GM18951 (cell line): Measurements from ENCODE around the gene B3GLCT.

Experiments used
- POLR2A ChIP-seq: IDR thresholded peaks from 4 replicates; pipeline ENCODE4 v1.6.1; 2011; ENCODE audit warnings: mild to moderate bottlenecking; ENCODE audit not compliant: insufficient read length, insufficient read depth; ENCODE audit errors: extremely low read depth
- in situ Hi-C: fragments of 300-500 bp; cut with MboI; formaldehyde crosslinking; loops from one replicate; pipeline ENCODE4 v1.12.0; 2022; ENCODE audit warnings: low sequenced_read_pairs, mixed read lengths, inconsistent platforms; ENCODE audit not compliant: unreplicated experiment

The B3GLCT gene

GRCh38 chr13:31286930-31287329, 87.2 kb downstream of the B3GLCT start:
- in situ Hi-C loops, result no loop called here
- no peak for TF ChIP-seq POLR2A

GRCh38 chr13:31301119-31301518, 101.3 kb downstream of the B3GLCT start:
- no peak for TF ChIP-seq POLR2A
- in situ Hi-C loops, result no loop called here

GRCh38 chr13:31310356-31310755, 110.6 kb downstream of the B3GLCT start:
- TF ChIP-seq POLR2A, result no peak
- in situ Hi-C loops, result no loop called here

GRCh38 chr13:31310786-31311185, 111.0 kb downstream of the B3GLCT start:
- no peak for TF ChIP-seq POLR2A
- in situ Hi-C loops, result no loop called here

GRCh38 chr13:31311921-31312320, 112.1 kb downstream of the B3GLCT start:
- in situ Hi-C loops, result no loop called here

GRCh38 chr13:31314961-31315360, 115.2 kb downstream of the B3GLCT start:
- no peak for TF ChIP-seq POLR2A
- in situ Hi-C loops, result no loop called here

More at GRCh38 chr13:31311921-31312320, 112.1 kb downstream of the B3GLCT start:
- TF ChIP-seq POLR2A, result no peak

GRCh38 chr13:31320946-31321345, 121.2 kb downstream of the B3GLCT start:
- TF ChIP-seq POLR2A, result no peak
- in situ Hi-C loops, result no loop called here

- in situ Hi-C loops, result no loop called here
- no peak for TF ChIP-seq POLR2A
These were observed 121.7 kb downstream of the B3GLCT start for GRCh38 chr13:31321457-31321856.

GRCh38 chr13:31322026-31322425, 122.3 kb downstream of the B3GLCT start:
- in situ Hi-C loops, result no loop called here
- TF ChIP-seq POLR2A, result no peak

- TF ChIP-seq POLR2A, result no peak
- in situ Hi-C loops, result no loop called here
These were observed 123.1 kb downstream of the B3GLCT start for GRCh38 chr13:31322702-31323405.

GRCh38 chr13:31327182-31327860, 127.5 kb downstream of the B3GLCT start:
- TF ChIP-seq POLR2A, result no peak
- in situ Hi-C loops, result no loop called here

GRCh38 chr13:31328549-31329235, 128.9 kb downstream of the B3GLCT start:
- no peak for TF ChIP-seq POLR2A
- in situ Hi-C loops, result no loop called here

- in situ Hi-C loops, result no loop called here
- no peak for TF ChIP-seq POLR2A
These were observed 130.5 kb downstream of the B3GLCT start for GRCh38 chr13:31330236-31330635.
